HG02943 (cell line): ENCODE measurements around the gene PPARG.
"Not testable (repeated sequence)": the region's sequence is repeated elsewhere in the genome, so short reads cannot be mapped to it uniquely, and the experiment has no call there.

ENCODE experiments used
- ATAC-seq: cut with Tn5 transposase; IDR thresholded peaks from one replicate; pipeline ENCODE4 v1.9.1; 2021; ENCODE audit warnings: mild to moderate bottlenecking, low read depth, moderate library complexity; ENCODE audit not compliant: unreplicated experiment

PPARG gene

DNA sequence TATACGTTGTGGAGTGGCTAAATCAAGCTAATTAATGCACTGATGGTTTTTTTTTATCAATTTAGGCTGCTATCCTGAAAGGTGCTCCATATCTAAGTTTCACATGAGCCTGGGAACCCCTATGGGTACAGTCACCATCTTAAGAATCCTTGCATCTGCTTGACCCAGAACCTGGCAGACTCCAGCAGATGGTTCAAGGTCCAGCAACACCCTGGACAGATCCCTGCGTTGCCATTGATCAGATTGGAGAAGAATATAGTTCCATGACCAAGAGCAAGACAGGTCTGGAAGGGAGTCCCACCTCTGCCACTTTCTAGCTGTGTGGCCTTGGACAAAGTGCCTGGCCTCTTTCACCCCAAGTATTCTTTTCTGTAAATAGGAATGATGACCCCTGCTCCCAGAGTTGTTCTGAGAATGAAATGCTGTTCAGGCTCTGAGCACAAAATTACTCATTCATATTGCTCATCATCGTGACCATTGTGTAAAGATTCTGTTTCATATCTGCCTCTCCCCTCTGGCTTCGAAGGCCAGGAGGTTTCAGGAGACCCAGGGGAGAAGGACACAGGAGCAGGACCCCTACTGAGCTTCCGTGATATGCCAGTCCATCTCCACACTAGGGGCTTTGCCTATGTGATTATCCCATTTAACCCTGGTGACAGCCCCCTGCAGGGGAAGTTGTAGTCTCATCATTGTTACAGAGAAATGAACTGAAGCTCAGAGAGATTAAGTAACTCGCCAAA is 165.4 kb downstream of the PPARG start:
- ATAC-seq, result no peak

DNA sequence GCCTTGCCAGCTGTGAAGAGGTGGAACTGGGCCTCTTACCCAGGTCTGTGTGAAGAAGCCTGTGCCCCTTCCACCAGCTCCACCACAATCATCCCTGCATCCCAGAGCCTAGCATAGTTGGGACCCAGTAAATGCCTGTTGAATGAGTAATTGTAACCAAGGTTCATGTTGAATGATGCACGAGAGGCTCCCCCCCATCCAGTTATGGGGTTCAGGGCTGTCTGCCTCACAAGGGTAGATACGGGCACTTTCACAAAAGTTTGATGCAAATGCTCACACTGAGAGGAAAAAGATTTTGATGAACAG is 165.9 kb downstream of the PPARG start:
- no peak for ATAC-seq

DNA sequence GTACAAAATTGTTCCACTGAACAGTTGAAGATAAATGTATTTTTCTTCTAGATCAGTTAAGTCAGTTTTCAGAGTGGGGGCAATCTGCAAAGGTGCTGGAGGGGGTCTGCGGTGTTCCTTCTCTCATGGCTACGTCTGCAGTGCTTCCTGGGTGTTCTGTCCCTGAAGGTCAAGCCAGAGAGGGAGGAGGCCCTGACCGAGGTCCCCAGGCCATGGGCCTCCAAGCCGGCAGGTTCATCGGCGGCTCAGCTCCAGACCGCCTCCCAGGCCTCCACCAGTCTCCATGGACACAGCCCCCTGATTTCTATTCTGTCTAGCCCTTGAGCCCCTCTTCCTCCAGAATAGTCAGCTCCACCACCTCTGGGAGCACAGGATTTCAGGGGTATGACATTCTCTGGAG is 166.9 kb downstream of the PPARG start:
- ATAC-seq, result no peak

DNA sequence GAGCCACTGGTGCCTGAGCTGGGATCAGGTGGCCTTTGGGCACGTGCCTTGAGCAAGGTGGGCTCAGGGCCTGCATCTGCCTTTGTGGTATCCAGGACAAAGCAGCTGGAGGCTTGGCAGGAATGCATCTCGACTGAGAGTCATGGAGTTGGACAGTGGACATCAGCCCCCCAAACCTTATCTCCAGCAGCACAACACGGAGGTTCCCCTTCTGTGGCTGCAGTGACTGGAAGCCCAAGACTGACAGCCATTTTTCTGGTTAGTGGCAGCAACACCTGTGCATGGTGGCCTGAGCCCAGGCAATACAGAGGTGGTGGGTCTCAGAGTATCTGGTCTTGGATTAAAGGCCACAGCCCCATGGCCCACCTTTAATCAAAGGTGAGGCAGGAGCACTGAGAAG is 167.6 kb downstream of the PPARG start:
- ATAC-seq, result no peak

DNA sequence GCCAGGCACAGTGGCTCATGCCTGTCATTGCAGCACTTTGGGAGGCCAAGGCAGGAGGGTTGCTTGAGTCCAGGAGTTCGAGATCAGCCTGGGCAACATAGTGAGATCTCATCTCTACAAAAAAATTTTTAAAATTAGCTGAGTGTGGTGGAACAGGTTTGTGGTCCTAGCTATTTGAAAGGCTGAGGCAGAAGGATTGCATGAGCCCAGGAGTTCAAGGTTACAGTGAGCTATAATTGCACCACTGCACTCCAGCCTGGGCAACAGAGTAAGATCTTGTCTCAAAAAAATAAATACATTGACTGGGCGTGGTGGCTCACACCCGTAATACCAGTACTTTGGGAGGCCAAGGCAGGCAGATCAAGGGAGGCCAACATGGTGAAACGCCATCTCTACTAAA is 168.5 kb downstream of the PPARG start:
- ATAC-seq, result not testable (repeated sequence)

DNA sequence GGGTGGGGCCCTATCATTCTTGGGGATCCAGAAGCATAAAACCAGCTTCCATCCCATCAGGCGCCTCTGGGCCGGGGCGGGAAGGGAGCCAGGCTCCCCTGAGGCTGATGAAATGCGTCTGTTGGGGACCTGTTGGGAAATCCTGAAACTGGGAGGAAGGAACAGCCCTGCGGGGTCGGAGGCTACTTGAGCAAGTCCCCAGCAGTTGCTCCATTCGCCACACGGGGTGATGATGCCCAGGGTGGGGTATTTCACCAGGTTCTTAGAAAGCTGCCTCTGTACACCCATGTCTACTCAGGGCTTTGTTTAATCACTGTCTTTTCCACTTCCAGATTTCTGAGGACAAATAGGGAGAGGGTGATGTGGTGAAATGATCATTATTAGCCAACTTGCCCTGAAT is 170.0 kb downstream of the PPARG start:
- ATAC-seq, result no peak

DNA sequence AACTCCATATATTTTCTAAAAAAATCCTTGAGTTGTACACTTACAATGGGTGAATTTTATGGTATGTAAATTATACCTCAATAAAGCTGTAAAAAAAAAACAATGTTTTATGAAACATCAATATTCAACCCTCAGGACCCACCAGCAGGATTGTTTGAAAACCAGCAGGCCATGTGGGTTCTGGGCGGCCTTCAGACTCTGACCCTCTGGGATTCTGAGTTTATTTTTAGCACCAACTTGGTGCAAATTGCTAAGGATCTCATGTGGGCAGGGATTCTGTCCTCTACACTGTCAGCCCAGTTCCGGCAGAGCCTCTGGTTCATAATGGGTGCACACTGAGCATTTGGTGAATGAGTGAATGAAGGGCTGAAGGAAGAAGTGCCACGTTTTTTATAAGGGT is 171.3 kb downstream of the PPARG start:
- ATAC-seq, result no peak

DNA sequence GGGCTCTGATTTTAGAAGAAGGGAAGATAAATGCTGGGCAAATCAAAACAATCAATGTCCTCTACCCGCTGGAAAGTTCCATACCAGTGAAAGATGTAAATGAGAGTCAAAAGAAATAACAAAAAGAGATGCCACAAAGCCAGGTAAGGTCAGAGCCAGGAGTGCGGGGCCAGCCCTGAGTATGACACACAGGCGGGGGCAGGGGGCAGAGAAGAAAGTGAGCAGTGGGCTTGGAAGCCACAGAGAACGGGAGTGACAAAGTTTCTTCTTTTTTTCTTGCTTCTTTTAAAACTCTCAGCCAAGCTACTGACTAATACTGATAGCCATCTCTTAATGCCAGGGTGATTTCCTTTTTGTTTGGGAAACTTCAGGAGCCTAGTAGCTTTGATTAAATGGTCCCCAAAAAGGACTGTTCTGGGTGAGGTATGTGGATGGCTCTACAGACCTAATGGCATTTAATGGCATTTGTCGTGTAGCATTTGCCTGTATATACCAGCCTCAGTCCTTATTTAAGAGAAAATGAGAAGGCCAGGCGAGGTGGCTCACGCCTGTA is 172.3 kb downstream of the PPARG start:
- no peak for ATAC-seq

DNA sequence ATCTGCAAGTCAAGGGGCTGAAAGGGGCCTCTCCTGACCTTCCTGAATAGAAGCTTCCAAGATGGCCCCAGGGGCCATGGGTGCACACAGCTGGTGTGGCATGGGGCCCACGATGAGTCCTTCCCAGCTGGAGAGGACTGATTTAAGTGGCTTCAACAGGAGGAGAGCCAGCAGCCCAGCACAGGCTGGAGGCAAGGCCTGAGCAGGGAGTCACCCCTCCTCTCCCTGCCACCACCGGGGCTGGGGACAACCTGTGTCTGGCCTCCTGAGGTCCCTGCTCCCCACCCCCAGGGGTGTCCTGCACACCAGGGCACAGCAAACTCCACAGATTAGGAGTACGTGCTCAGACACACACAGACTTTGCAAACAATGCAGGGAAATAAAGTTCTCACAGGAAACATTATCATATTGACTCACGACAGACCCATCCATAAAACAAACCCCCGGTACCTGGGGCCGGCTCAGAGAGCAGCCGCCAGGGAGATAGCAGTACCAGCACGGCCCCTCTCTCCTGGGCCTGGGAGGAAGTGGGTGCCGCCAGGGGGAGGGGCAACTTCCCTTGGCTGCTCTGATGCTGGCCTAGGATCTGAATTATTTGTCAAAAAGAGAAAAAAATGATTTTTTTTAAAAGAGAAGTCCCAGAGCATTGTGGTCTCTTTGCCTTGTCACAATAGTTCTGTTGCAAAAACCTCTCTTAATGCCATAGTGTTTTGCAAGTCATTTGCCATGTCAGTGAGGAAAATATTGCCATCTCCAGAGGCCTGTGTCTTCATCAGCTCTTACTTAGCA is 173.5 kb downstream of the PPARG start:
- no peak for ATAC-seq

DNA sequence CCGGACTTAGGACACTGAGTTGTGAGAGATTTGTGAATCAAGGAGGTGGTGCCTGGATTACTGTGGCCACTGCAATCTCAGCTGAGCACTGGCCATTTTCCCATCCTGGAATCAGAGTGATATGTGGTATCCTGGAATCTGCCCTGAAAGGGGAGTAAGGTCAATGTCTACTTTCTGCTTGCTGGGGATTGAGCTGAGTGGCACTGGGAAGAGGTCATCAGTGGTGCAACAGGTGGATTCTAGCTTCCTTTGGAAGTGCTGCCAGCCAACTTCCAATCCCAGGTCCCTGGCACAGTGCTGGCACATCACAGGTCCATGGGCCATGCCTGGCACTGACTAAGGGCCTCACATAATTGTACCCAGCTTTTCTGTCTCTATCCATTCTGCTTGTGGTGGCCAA is 174.8 kb downstream of the PPARG start:
- no peak for ATAC-seq

DNA sequence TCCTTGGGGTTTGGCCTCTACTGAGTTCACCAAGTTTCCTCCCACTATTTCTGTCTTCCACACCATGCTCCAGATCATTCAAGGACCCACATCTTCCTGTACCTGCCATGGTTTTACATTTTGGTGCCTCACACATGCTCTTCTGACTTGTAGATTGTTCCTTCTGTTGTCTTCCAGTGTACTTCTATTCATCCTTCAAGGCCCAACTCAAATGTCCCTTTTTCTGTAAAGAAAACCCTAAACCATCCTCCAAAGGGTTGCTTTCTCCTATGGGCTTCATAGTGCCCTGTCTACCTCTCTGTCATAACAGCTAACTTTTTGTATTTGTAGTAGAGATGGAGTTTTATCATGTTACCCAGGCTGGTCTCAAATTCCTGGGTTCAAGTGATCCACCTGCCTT is 175.3 kb downstream of the PPARG start:
- no peak for ATAC-seq

DNA sequence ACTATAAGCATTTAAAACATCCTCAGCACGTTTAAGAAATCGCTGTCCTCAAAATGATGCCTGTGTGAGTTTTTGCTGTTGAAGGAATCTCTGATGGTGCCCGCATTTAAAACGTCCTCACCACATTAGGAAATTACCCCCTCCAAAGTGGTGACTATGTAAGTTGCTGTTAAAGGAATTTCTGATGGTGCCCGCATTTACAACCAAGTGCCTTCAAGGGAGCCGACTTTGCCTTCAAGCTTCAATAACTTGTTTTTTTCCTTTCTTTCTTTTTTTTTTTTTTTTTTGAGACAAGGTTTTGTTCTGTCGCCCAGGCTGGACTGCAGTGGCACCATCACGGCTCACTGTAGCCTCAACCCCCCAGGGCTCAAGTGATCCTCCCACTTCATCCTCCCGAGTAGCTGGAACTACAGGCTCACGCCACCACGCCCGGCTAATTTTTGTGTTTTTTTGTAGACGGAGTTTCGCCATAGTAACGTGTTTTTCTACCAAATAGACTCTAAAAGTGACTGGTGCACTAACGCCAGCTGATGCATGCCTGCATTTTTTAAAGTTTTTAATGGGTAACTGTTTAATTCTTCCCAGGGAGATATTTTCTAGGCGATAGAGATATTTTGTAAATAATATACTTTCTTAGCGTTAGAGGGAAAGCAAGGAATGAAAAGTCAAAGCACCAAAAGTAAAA is 176.4 kb downstream of the PPARG start:
- no peak for ATAC-seq

DNA sequence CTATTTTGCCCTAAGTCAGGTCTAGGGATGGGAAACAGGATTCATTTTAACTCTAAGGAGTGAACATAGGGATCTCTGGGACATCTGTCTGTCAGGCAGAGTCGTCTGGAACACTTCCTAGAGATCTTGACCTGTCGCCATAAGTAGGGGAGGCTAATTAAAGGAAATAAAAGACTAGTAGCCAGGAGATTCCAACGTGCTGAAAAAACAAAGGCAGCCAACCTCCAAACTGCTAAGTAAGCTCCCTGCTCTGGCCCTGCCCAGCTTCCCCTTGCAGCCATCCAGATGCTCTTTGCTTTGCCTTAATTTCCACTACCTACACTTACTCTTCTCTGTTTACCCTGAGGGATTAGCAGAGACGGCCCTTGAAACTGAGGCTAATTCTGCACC is 177.0 kb downstream of the PPARG start:
- ATAC-seq, result no peak

DNA sequence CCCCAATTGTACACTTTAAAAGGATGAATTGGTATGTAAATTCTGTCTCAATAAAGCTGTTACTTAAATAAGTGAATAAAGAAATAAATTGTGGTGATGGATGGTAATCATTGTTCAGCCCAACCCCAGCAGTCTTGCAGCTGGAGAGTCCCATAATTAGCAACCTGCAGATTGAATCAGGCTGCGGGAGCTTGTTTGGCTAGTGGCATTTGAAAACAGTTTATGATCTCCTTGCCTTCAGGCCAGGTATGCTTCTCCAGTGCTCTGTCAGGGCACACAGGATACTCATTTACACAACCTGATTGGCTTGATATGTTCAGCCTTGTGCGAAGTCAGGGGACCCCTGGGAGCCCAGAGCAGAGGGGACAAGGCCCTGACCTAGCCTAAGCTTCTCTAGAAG is 178.9 kb downstream of the PPARG start:
- no peak for ATAC-seq

DNA sequence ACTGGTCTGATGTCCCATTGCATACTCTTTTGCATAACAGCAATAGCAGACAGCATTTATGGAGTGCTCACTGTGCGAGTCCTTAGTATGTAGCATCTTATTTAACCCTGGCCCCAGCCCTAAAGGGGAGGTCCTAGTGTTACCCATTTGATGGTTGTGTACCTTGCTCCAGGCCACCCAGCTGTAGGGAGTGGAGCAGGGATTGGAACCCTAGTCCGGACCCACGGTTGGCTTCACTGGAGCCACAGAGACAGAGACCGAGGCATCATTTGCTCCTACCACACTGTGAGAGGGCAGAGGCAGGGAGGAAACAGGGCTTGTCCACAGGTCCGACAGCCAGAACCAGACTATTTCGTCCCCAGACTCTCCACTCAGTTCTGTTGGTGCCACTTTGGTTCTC is 179.4 kb downstream of the PPARG start:
- ATAC-seq, result no peak

DNA sequence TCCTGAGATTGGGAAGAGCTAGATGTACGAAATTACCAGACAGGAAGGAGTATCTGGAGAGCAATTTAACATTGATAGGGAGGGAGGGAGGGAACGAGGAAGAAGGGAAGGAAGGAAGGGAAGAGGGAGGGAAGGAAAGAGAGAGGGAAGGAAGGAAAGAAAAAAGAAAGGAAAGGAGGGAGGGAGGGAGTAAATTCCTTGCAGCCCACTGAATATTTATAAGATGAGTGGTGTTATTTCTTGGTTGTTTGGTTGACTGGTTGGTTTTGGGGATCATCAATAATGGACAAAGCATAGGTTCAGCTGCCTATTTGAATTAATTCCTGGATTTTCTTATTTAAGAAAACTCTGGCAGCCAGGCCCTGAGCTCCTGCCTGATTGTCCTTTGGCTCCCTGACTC is 179.9 kb downstream of the PPARG start:
- no peak for ATAC-seq

DNA sequence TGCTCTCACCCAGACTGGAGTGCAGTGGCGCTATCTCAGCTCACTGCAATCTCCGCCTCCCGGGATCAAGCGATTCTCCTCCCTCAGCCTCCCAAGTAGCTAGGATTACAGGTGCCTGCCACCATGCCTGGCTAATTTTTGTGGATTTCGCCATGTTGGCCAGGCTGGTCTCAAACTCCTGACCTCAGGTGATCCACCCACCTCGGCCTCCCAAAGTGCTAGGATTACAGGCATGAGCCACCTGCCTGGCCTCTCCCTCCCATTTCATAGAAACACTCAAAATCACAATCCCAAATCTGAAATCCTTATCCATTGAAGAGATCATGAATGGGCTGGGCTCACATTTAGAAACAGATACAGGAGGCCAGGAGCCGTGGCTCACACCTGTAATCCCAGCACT is 180.4 kb downstream of the PPARG start:
- not testable (repeated sequence) for ATAC-seq

DNA sequence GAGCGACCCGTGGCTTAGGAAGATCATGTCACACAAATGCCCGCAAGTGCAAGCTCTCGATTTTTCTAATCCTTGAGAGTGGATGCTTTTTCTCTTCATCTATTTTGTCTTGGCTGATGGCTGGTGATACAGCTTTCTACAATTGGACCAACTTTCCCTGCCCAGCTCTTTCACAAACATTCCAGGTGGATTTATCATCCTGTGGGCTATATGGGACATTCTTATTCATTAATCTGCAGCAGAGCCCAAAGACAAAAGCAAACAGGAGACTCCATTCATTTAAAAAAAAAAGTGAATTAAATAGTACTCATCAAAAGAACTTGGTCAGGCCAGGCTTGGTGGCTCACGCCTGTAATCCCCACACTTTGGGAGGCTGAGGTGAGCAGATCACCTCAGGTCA is 181.2 kb downstream of the PPARG start:
- ATAC-seq, result no peak

DNA sequence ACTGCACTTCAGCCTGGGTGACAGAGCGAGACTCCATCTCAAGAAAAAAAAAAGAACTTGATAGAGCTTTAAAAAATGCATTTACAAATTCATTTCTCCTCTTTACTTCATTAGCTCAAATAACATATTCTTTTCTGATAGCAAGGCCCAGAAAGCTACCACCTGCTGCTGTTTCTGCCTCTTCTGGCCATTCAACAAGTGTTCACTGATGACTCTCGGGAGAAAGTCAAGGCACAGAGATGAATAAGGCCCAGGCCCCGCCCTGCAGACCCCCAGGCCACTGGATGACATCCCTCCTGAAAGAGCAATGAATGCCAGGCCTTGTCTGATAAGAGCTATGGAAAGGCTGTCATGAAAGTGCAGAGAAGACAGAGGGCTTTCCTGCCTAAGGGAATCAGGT is 181.8 kb downstream of the PPARG start:
- no peak for ATAC-seq

DNA sequence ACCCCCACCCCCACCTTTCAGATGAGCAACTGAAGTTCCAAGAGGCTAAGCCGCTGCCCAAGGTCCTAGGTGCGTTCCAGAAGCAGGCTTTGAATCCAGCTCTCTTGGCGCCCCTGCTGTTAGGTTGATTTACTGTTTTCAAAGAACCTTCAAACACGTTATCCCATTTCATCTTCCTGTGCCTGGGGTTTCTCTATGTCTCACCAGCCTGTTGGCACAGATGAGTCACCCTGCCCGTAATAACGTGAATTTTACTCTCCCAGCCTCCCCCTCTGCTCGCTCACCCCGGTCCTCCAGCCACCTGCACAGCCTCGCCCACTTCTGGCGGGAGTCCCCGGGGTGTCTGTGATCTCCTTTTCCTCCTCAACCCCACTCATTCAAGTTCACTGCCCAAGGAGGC is 182.4 kb downstream of the PPARG start:
- no peak for ATAC-seq

DNA sequence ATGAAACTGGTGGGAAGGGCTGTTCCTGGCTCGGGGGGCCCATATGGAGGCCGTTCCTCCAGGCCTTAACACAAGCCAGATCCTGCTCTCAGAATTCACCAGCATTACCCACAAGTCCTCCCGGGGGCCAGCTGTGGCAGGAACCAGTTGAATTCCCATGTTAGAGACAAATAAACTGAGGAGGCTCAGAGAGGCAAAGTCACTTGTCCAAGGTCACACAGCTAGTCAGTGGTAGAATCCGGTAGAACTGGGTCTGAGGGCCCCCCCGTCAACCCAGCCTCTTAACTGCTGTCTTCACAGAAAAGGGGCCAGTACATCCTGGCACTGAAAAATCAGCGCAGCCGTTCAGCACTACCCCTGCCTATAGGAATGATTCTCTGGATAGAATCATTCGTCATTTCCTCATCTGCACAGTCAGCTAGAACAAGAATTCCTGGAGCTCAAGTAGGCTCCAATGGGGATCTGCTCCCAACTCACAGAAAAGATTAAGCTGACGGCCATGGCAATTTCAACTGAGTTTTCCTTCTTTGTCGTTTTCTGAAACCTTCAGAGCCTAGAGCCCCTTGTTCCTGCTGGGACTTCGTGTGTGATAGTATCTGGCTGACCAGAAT is 183.2 kb downstream of the PPARG start:
- ATAC-seq, result no peak
